Right lung (tissue), 5 donors: ENCODE data around the gene ALDH2. TPM values are rescaled to one million over a fixed set of nuclear protein-coding genes. Genes with fewer than 3 reads are reported as not detected.
A peak's percentile ranks its signal among the peaks of the same experiment; 100 is the strongest.
"Not testable (repeated sequence)": the region's sequence is repeated elsewhere in the genome, so short reads cannot be mapped to it uniquely, and the experiment has no call there.

Experiments
- DNase-seq, 2 donors: peaks; one replicate each; pipeline ENCODE4 v3.0.0-alpha.2; 2013
- polyA plus RNA-seq, 5 donors: library from polyadenylated mRNA; unstranded; fragments of 120-200 nt; gene quantifications; one replicate each; pipeline versions ENCODE4 v1.2.1 to v1.2.3, GENCODE V29; 2013; ENCODE audit warnings: inconsistent platforms in 1 of 5, low replicate concordance in 1 of 5; ENCODE audit not compliant: insufficient read length in 5 of 5, insufficient read depth in 1 of 5

ALDH2 gene
- polyA plus RNA-seq, 5 donors, result 79.3 to 103 (median 97.8) TPM

DNA sequence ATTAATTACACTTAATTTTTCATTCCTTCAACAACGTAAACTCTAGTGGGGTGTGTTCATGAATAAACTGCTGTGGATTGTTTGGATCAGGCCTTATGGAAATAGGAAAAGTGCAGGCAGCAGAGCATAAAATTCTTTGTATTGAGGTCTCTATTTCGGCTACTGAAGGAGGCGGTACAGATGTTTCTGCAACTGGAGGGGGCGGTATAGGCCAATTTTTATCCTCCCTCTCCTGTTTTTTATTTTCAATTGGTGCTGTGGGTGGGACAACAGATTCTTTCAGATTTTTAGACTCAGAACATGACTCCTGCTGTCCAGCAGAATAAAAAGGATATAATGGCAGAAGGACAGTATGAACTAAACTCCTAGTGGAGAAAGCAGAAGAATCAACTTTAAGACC is 57.6 kb downstream of the ALDH2 start:
- DNase-seq, result not testable (repeated sequence)

DNA sequence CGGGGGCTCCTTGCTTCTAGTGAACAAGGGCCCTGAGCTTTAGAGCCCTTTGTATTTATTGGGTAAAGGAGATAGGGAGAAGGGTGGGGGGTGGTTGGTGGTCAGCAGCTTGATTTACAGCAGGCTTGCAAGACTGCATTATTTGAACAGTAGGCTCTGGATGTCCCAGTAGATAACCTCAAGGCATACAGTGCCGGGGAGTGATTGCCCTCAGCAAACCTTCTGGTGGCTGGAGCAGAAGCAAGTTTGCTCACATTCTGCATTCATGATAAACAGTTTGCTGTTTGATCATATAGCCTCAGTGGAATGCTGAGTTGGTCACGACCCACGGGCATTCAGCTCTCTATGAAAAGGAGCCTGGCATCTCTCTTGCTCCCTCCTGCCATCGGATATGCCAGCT is 58.8 kb downstream of the ALDH2 start:
- no peak for DNase-seq

- no peak for DNase-seq
Observed at GRCh38 chr12:111826316-111826715, 59.6 kb downstream of the ALDH2 start.

- DNase-seq, result no peak
Observed at GRCh38 chr12:111826992-111827391, 60.3 kb downstream of the ALDH2 start.

- no peak for DNase-seq
Observed at GRCh38 chr12:111827907-111828306, 61.2 kb downstream of the ALDH2 start.

- no peak for DNase-seq
Observed at GRCh38 chr12:111828338-111828979, 61.7 kb downstream of the ALDH2 start.

- not testable (repeated sequence) for DNase-seq
Observed at GRCh38 chr12:111829635-111830034, 62.9 kb downstream of the ALDH2 start.

GRCh38 chr12:111834740-111835386 is 68.1 kb downstream of the ALDH2 start:
- not testable (repeated sequence) for DNase-seq

DNA sequence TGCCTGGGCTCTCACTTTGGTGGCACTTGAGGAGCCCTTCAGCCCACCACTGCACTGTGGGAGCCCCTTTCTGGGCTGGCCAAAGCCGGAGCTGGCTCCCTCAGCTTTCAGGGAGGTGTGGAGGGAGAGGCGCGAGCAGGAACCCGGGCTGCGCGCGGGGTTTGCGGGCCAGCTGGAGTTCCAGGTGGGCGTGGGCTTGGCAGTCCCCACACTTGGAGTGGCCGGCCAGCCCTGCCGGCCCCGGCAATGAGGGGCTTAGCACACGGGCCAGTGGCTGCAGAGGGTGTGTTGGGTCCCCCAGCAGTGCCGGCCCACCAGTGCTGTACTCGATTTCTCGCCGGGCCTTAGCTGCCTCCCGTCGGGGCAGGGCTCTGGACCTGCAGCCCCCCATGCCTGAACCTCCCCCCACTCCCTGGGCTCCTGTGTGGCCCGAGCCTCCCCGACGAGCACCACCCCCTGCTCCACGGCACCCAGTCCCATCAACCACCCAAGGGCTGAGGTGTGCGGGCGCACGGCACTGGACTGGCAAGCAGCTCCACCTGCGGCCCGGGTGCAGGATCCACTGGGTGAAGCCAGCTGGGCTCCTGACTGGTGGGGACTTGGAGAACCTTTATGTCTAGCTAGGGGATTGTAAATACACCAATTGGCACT is 68.9 kb downstream of the ALDH2 start:
- not testable (repeated sequence) for DNase-seq

DNA sequence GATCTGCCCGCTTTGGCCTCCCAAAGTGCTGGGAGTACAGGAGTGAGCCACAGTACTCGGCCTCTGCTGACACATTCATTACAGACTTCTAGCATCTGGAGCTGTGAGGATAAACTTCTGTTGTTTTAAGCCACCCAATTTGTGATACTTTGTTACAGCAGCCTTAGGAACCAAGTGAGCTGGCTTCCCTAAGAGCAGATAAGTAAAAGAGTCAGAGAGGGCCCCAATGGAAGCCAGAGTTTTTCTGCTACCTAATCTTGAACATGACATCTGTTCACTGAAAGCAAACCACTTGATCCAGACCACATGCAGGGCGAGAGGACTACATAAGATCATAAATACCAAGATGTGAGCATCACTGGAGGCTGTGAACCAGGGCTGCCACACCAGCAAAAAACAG is 71.6 kb downstream of the ALDH2 start:
- no peak for DNase-seq

DNA sequence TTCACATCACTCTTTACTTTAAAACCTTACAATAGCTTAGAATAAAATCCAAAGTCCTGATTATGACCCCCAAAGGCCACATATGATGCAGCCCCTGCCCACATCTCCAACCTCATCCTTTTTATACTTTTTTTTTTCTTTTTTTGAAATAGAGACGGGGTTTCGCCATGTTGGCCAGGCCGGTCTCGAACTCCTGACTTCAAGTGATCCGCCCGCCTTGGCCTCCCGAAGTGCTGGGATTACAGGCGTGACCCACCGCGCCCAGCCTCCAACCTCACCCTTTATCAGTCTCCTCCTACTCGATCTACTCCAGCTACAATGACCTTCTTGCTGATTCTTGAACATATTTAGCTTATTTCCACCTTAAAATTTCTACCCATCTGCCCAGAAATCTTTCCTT is 74.1 kb downstream of the ALDH2 start:
- no peak for DNase-seq

DNA sequence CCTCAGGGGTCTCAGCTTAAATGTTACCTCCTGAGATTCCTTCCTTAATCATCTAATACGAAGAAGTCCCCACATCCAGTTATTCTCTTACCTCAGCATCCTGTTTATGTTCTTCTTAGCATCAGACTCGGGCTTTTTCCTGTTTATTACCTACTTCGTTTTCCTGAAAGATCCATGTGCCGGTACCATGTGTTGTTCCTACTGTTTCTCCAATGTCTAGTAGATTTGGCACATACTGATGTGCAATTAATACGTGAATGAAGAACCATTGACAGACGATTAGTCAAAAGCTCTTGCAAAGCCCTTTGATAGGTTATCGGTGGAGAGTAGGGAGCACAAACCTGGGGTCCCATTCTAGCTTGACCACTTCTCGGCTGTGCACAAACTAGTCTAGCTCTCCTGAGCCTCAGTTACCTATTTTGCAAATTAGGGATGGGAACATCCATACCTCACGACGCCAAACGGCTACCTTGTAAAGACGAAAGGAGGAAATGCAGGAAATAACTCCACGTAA is 74.6 kb downstream of the ALDH2 start:
- no peak for DNase-seq

DNA sequence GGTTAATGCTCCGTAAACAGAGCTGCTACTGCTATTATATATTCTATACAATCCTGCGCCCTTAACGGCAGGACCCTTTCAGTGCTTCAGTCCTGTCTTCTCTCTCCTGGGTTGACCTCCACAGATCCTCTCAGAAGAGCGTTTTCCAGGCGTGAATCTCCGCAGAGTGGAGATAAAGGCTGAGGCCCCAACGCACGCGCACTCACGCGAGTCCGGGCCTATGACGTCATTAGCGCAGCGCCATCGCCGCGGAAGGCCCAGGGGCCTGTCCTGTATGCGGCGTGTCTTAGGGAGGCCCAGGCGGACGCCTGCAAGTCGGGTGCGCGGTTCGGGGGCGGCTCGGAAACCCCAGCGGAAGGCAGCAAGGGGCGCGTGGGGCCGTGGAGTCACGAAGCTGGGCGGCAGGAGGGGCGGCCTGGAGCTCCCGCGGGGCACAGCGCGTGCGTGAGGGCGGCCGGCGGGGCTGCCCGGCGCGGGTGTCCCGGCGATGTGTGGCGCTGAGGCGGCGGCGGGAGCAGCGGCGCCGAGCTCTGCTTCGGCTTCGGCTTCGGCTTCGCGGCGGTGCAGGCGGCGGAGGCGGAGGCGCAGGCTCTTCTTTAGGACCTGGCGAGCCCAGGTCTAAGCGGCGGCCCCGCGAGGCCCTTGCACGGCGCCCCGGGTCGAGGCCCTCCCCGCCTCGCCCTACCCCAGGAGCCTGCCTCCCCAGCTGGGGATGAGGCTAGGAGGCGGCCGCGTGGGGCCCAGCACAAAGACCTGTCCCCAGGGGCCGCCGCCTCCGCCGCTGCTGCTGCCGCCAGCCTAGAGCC is 75.2 kb downstream of the ALDH2 start, which contains the start of gene MAPKAPK5:
MAPKAPK5 (plus strand) TSS at position 479 of the 806 bp plus-strand sequence. CDS start 506 bp downstream, outside the sequence.
- peak; percentile 97 for DNase-seq

- DNase-seq, result no peak
Observed at GRCh38 chr12:111842556-111843396, 76.0 kb downstream of the ALDH2 start.

DNA sequence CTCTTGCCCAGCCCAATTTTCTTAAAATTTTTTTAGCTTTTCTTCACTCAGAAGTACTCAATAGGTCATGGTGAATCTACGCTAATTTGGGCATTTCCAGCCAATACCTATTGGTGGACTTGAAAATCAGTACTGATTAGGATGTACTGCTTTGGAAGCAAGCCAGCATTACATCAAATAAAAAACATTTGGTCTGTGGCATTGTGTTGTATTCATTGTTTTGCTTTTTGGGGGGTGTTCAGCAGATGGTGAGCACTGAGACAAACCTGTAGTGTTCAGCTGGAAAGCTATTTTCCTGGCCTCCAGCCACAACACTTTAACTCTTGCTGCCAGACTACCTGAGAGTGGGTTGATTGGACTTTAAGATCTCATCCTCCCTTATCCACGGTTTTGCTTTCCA is 79.3 kb downstream of the ALDH2 start:
- DNase-seq, result no peak

DNA sequence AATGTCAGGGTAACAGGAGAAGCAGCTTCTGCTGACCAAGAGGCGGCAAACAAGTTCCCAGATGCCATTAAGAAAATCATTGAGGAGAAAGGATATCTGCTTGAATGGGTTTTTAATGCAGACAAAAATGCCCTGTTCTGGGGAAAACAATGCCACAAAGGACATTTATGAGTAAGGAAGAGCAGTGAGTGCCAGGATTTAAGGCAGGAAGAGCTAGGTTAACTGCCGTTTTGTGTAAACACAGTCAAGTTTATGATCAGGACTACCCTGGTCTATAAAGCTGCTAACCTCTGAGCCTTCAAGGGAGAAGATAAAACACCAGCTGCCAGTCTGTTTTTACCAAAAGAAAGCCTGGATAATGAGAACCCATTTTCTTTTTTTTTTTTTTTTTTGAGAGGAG is 83.8 kb downstream of the ALDH2 start:
- DNase-seq, result no peak

DNA sequence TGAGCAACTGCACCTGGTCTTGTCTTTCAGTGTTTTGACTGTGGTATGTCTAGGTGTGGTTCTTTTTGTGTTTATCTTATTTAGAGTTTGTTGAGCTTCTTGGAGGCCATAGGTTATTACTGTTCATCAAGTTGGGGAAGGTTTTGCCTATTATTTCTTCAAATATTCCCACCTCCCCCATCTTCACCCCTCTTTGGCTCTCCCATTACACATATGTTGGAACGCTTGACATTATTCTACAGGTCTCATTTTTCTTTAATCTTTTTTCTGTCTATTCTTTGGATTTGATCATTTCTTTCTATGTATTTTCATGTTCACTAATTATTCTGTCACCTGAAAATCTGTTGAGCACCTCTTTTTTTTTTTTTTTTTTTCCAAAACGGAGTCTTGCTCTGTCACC is 91.5 kb downstream of the ALDH2 start:
- DNase-seq, result no peak

GRCh38 chr12:111858778-111859177 is 92.0 kb downstream of the ALDH2 start:
- DNase-seq, result no peak

DNA sequence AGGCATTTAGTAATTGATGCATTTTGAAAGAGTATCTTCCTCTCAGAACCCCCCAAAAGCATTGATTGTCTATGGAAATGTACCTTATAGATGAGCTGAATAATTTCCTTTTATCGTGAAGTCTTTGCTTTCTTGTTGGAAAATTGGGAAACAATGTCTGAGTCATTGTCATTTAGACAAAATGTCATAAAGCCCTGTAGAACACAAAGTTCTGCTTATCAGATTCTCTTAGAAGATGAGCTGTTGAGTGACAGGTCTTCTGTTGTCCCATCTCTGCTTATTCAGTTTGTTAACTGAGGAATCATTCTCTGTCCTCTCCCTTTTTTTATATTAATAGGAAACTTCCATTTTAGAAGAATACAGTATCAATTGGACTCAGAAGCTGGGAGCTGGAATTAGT is 98.2 kb downstream of the ALDH2 start:
- no peak for DNase-seq
